ENCODE data around the gene PHF23.

The PHF23 gene

DNA sequence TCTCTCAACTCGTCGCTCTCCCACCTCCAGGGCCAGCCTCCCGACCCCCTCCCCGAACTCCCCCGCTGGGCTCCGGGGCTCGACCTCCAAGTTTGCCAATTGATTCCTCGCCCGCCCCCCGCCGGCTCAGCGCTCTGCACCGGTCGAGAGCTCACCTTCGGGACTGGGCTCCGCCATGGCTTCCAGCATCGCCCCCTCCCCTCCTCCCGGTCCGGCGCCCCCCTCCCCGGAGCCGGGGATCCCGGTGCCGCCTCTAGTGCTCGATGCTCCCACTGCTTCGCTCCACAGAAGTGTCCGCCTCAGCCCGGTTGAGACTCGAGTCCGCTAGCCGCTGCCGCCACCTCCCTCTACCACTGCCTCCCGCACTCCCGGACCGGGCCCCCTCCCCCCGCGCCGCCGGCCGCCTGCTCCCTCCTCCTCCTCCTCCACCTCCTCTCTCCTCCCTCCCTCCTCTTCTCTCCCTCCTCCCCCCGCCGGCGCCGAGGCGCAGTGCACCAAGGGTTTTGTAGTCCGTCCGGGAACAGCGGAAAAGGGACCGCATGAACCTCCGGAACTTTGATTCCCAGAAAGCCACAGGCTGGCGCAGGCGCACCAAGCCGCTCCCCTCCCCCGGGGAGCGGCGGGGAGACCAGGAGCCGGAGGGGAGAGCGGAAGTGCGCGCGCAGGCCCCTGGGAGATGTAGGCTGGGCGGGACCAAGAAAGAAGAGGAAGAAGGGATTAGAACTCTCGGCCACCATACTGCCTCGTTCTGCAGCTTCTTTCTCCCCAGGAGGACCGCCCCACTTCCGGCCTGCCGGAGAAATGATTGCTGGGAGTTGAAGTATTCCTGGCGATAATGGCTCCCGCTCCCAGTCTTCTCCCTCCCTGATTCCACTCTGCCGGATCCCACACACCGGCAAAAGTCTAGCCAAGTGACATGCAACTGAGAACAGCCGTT, at the start of gene PHF23:
TSS of gene PHF23 (minus strand) at position 367 of the 937 bp plus-strand sequence. CDS start at position 189, 178 bp downstream.
- Histone ChIP-seq H3K4me3 (ENCODE audit: low read length) (peak within 1 kb of the TSS; percentile 98), H3K9me3 (ENCODE audit: control insufficient read depth, low read length) (no peaks in the 10 kb centered on the region), H3K36me3 (ENCODE audit: control insufficient read depth, insufficient read depth, low read length, severe bottlenecking) (peaks cover 44% of the 10 kb centered on the region), H3K9ac (ENCODE audit: low read length) (peak within 1 kb of the TSS; percentile 99), H3K4me1 (ENCODE audit: control insufficient read depth, insufficient read depth, low read length) (peaks cover 53% of the 10 kb centered on the region), H3K27me3 (replicated peaks; ENCODE audit: control insufficient read depth, insufficient read depth, low read length) (no peaks in the 10 kb centered on the region)
- peak; percentile 99 for DNase-seq (ENCODE audit: low read depth)

- no peak overlapping the region for H3K9ac ChIP-seq (ENCODE audit: low read length)
- H3K36me3 ChIP-seq (ENCODE audit: control insufficient read depth, insufficient read depth, low read length, severe bottlenecking), result peaks cover 34% of the 10 kb centered on the region
- no peak for DNase-seq (ENCODE audit: low read depth)
- H3K4me1 ChIP-seq (ENCODE audit: control insufficient read depth, insufficient read depth, low read length), result peaks cover 15% of the 10 kb centered on the region
- no peaks in the 10 kb centered on the region for H3K9me3 ChIP-seq (ENCODE audit: control insufficient read depth, low read length)
- no peak overlapping the region for H3K4me3 ChIP-seq (ENCODE audit: low read length)
- peaks cover 33% of the 10 kb centered on the region for H3K27me3 ChIP-seq (replicated peaks; ENCODE audit: control insufficient read depth, insufficient read depth, low read length)
Measured at GRCh38 chr17:7285679-7286078, 46.4 kb upstream of the PHF23 start.

DNA sequence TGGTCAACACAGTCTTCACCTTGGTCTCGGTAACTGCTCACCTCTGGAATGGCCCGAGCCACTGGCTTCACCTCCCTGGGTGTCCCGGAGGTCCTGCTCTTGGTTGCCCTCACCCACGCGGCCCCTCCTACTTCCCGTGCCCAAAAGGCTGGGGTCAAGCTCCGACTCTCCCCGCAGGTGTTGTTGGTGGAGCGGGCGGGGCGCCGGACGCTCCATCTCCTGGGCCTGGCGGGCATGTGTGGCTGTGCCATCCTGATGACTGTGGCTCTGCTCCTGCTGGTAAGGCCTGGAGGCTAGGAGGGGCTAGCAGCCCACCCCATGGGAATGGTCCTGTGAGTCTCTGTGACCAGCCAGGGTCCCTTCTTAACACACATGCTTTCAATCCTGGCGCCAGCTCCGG, 45.7 kb upstream of the PHF23 start:
- Histone ChIP-seq H3K9me3 (ENCODE audit: control insufficient read depth, low read length) (no peaks in the 10 kb centered on the region), H3K4me3 (ENCODE audit: low read length) (no peak overlapping the region), H3K4me1 (ENCODE audit: control insufficient read depth, insufficient read depth, low read length) (peaks cover 18% of the 10 kb centered on the region), H3K27me3 (replicated peaks; ENCODE audit: control insufficient read depth, insufficient read depth, low read length) (peaks cover 31% of the 10 kb centered on the region), H3K9ac (ENCODE audit: low read length) (no peak overlapping the region), H3K36me3 (ENCODE audit: control insufficient read depth, insufficient read depth, low read length, severe bottlenecking) (peaks cover 34% of the 10 kb centered on the region)
- no peak for DNase-seq (ENCODE audit: low read depth)

- peaks cover 18% of the 10 kb centered on the region for H3K4me1 ChIP-seq (ENCODE audit: control insufficient read depth, insufficient read depth, low read length)
Measured at GRCh38 chr17:7283471-7284216, 44.4 kb upstream of the PHF23 start.

DNA sequence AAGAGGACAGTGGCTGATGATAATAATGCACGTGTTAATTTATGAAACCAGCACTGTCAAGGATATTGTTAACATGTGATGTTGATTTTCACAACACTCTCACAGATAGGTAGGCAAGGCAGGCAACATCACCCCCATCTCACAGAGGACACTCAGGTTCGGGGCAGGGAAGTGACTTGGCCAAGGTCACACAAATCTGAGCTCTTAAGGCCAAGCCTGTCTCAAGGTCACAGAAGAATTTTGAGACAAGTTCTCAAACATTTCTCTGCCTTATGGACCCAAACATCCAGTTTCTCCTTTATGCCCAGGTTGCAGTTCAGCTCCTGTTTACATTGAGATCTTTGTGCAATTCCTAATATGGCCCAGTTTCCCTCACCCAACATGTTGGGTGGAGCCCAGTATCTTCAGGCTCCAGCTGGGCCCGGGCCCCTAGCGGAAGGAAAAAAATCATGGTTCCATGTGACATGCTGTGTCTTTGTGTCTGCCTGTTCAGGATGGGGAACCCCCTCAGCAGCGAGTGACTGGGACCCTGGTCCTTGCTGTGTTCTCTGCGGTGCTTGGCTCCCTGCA, 43.6 kb upstream of the PHF23 start:
- DNase-seq (ENCODE audit: low read depth), result no peak
- Histone ChIP-seq H3K9me3 (ENCODE audit: control insufficient read depth, low read length) (no peaks in the 10 kb centered on the region), H3K9ac (ENCODE audit: low read length) (peak overlapping the region; percentile 81), H3K27me3 (replicated peaks; ENCODE audit: control insufficient read depth, insufficient read depth, low read length) (peaks cover 24% of the 10 kb centered on the region), H3K36me3 (ENCODE audit: control insufficient read depth, insufficient read depth, low read length, severe bottlenecking) (peaks cover 32% of the 10 kb centered on the region), H3K4me3 (ENCODE audit: low read length) (peak overlapping the region; percentile 79), H3K4me1 (ENCODE audit: control insufficient read depth, insufficient read depth, low read length) (peaks cover 18% of the 10 kb centered on the region)

More at GRCh38 chr17:7283471-7284216, 44.4 kb upstream of the PHF23 start:
- no peak for DNase-seq (ENCODE audit: low read depth)
- H3K4me3 ChIP-seq (ENCODE audit: low read length), result peak overlapping the region; percentile 79
- H3K9ac ChIP-seq (ENCODE audit: low read length), result no peak overlapping the region
- H3K36me3 ChIP-seq (ENCODE audit: control insufficient read depth, insufficient read depth, low read length, severe bottlenecking), result peaks cover 34% of the 10 kb centered on the region
- no peaks in the 10 kb centered on the region for H3K9me3 ChIP-seq (ENCODE audit: control insufficient read depth, low read length)
- peaks cover 31% of the 10 kb centered on the region for H3K27me3 ChIP-seq (replicated peaks; ENCODE audit: control insufficient read depth, insufficient read depth, low read length)

DNA sequence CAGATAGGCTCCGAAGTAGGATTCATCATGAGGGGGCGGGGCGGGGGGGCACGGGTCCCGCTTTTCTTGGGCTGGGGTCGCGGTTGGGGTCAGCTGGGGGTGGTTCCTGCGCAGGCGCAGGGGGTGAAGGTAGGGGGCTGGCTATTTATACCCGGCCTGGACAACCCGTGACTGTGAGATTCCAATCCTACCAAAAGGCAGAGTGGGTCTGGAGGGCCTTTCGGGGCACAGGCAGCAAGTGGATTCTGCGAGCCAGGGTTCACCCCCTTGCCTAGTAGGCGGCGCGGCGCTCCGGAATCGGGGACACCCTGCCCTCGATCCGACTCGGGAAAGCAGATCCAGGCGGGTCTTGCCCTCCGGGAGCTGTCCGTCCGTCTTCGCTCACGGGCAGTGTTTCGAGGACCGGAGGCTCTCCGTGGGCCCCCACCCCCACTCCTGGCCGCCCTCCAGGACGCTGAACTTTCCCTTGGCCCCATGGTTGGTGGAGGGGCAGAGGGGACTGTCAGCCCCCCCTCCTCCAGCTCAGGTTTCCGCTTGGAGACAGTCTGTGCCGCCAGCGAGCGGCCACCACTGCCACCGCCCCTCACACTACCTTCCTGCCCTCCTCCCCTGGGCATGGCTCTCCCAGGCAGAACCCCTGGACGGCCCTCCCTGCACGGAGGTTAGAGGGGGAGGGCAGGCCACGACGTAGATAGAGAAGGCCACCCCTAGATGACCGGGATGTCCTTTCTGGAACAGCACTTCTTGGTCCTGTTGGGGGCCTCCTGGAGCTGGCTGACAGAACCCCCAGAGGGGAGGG, 42.9 kb upstream of the PHF23 start:
- peak overlapping the region; percentile 79 for H3K4me3 ChIP-seq (ENCODE audit: low read length)
- H3K27me3 ChIP-seq (replicated peaks; ENCODE audit: control insufficient read depth, insufficient read depth, low read length), result peaks cover 22% of the 10 kb centered on the region
- H3K36me3 ChIP-seq (ENCODE audit: control insufficient read depth, insufficient read depth, low read length, severe bottlenecking), result peaks cover 26% of the 10 kb centered on the region
- H3K4me1 ChIP-seq (ENCODE audit: control insufficient read depth, insufficient read depth, low read length), result peaks cover 18% of the 10 kb centered on the region
- no peaks in the 10 kb centered on the region for H3K9me3 ChIP-seq (ENCODE audit: control insufficient read depth, low read length)
- DNase-seq (ENCODE audit: low read depth), result no peak
- peak overlapping the region; percentile 81 for H3K9ac ChIP-seq (ENCODE audit: low read length)

GRCh38 chr17:7281074-7281952, 42.1 kb upstream of the PHF23 start, which contains the start of gene SLC2A4:
Gene SLC2A4, plus strand, starts transcription at chr17:7281718. Its CDS starts 217 bp downstream, at chr17:7281935.
- Histone ChIP-seq H3K36me3 (ENCODE audit: control insufficient read depth, insufficient read depth, low read length, severe bottlenecking) (peaks cover 24% of the 10 kb centered on the region), H3K4me1 (ENCODE audit: control insufficient read depth, insufficient read depth, low read length) (peaks cover 18% of the 10 kb centered on the region), H3K9me3 (ENCODE audit: control insufficient read depth, low read length) (no peaks in the 10 kb centered on the region), H3K9ac (ENCODE audit: low read length) (peak within 1 kb of the TSS; percentile 81), H3K4me3 (ENCODE audit: low read length) (peak within 1 kb of the TSS; percentile 79), H3K27me3 (replicated peaks; ENCODE audit: control insufficient read depth, insufficient read depth, low read length) (peaks cover 18% of the 10 kb centered on the region)
- DNase-seq (ENCODE audit: low read depth), result peak; percentile 98

DNA sequence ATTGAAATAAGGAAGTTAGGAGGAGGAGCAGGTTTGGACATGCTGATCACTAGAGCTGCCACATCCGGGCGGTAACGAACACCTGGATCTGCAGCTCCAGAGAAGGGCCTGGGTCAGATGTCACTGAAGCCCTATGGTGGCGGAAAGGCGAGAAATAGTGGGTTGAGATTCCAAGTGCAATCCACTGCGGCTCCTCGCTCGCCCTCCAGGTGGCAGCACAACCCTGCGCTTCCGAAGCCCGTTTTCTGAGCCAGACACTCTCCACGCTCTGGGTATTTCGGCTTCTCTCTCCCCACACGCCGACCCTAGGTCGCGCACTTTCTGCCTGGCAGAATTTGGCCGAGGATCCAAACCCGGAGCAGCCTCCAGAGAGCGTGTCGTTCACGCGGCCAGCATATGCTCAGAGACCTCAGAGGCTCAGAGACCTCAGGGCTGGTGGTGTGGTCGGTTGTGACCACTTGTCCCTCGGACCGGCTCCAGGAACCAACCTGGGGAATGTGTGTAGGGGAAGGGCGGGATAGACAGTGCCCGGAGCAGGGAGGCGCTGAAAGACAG, 41.3 kb upstream of the PHF23 start:
- H3K36me3 ChIP-seq (ENCODE audit: control insufficient read depth, insufficient read depth, low read length, severe bottlenecking), result peaks cover 17% of the 10 kb centered on the region
- no peaks in the 10 kb centered on the region for H3K9me3 ChIP-seq (ENCODE audit: control insufficient read depth, low read length)
- H3K9ac ChIP-seq (ENCODE audit: low read length), result peak overlapping the region; percentile 71
- peak overlapping the region; percentile 79 for H3K4me3 ChIP-seq (ENCODE audit: low read length)
- DNase-seq (ENCODE audit: low read depth), result peak; percentile 92
- peaks cover 18% of the 10 kb centered on the region for H3K27me3 ChIP-seq (replicated peaks; ENCODE audit: control insufficient read depth, insufficient read depth, low read length)
- peaks cover 18% of the 10 kb centered on the region for H3K4me1 ChIP-seq (ENCODE audit: control insufficient read depth, insufficient read depth, low read length)

DNA sequence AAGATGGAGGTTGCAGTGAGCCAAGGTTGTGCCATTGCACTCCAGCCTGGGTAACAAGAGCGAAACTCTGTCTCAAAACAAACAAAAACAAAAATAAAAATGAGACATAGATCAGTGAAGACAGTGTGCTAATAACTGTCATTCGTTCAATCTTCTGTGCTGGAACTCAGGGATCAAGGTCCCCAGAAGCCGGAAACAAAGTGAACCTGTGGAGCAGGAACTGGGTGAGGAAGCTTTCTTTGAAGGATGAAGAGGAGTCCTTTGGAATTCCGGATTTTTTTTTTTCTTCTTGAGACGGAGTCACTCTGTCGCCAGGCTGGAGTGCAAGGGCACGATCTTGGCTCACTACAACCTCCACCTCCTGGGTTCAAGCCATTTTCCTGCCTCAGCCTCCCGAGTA, 40.2 kb upstream of the PHF23 start:
- Histone ChIP-seq H3K9ac (ENCODE audit: low read length) (no peak overlapping the region), H3K4me3 (ENCODE audit: low read length) (no peak overlapping the region), H3K27me3 (replicated peaks; ENCODE audit: control insufficient read depth, insufficient read depth, low read length) (peaks cover 13% of the 10 kb centered on the region), H3K4me1 (ENCODE audit: control insufficient read depth, insufficient read depth, low read length) (peaks cover 18% of the 10 kb centered on the region), H3K36me3 (ENCODE audit: control insufficient read depth, insufficient read depth, low read length, severe bottlenecking) (peaks cover 8% of the 10 kb centered on the region), H3K9me3 (ENCODE audit: control insufficient read depth, low read length) (no peaks in the 10 kb centered on the region)
- DNase-seq (ENCODE audit: low read depth), result no peak
